LoVo (cell line): ENCODE measurements around the gene PRKAG3.
"Not testable (repeated sequence)": the region's sequence is repeated elsewhere in the genome, so short reads cannot be mapped to it uniquely, and the experiment has no call there.

ENCODE experiments used
- DNase-seq: peaks from one replicate; pipeline ENCODE4 v3.0.0-alpha.2; 2016; ENCODE audit warnings: low spot score

The PRKAG3 gene

DNA sequence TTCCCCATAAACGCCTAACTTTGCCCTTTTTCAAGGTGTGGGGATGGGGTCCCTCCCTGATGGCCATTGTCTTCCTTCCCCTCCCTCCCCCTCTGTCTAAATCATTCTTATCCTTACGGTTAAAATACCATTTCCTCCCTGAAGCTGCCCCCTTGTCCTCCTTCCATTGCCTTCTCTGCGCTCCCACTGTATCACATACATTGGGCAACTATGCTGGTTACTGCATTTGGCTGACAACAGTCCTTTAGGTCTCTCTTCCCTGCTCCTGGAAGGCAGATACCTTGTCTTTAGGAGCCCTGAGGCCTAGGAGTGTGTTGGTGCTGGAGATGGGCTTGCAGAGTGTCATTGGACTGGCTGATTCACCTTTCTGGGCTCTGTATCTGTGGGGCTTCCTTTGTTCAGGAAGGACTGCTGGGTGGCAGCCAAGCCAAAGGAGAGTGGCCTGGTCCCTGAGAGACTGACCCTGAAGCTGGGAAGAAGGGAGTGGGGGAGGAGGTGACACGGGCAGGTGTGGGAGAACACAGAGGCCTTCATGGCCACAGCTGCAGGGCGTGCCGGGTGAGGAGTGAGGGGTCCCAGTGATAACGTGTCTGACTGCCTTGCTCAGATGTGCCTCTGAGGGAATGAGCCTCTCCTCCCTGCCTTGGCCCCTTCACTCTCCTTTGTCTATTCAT, 30.2 kb upstream of the PRKAG3 start:
- DNase-seq = no peak

DNA sequence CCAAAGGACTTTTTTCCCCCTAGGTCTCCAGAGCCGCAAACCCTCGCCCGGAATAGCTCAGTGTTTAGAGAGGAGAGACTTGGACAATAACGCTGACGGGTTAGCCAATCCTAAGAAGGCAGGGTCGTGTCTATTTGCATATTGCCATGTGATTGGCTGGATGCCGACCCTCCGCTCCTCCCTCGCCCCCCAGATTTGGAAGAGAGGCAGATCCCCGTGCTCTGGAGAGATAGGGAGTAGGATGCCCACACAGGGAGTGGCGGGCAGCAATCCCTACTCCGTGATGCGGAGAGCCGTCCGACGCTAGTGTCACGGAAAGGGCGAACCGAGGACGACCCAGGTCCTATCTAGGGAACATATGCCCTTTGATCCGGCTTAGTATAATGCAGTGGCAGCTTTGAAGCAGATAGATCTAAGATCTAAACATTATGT, 29.4 kb upstream of the PRKAG3 start:
- peak; percentile 69 for DNase-seq

DNA sequence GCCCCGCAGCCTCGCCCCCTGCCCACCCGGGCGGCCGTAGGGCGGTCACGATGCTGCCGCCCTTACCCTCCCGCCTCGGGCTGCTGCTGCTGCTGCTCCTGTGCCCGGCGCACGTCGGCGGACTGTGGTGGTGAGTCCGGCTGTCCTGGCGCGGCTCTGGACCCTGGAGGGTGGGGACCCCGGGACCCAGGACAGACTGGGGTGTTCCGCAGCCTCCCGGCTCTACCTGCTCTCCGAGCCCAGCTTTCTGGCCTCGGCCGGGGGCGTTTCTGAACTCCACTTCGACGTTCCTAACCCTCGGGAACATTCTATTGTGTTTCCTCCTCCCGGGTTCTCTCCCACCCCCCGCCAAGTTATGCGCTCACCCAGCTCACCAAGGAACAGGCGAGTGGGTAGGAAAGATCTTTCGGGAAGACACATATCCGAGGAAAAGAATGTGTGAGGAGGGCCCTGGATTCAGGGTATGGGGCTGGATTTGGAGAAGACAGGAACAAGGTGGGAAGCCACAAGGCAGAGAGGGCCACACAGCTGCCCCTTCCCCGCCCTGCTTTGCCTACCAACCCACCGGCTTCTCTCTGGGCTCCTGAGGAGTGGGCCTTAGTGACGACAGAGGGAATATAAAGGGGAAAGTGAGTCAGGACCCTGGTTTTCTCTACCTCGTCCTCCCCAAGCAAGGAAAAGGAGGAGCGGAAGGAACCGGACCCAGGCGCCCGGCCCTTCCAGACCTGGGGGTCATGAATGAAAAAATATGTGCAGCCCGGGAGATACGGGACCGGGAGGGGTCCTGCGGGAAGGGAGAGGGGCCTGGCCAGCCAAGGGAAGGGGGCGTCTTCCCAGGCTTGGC, 28.6 kb upstream of the PRKAG3 start:
- no peak for DNase-seq

DNA sequence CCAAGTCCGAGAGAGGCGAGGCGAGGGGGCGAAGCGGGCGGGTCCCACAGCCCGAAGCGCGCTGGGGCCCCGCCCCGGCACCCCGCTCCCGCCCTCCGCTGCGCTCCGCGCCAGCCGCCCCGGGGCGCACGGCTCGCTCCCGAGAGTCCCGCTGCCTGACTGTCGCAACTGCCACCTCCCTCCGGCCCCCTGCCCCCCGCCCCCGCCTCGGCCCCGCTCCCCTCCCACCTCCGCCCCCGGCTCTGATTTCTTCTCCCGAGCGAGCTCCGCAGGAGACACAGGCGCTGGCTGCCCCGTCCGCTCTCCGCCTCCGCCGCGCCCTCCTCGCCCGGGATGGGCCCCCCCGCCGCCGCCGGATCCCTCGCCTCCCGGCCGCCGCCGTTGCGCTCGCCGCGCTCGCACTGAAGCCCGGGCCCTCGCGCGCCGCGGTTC, 28.0 kb upstream of the PRKAG3 start, which contains the start of gene WNT6:
Gene WNT6 (plus strand): TSS at position 250 of the 432 bp plus-strand sequence. CDS start 233 bp downstream, outside the sequence.
- no peak for DNase-seq

DNA sequence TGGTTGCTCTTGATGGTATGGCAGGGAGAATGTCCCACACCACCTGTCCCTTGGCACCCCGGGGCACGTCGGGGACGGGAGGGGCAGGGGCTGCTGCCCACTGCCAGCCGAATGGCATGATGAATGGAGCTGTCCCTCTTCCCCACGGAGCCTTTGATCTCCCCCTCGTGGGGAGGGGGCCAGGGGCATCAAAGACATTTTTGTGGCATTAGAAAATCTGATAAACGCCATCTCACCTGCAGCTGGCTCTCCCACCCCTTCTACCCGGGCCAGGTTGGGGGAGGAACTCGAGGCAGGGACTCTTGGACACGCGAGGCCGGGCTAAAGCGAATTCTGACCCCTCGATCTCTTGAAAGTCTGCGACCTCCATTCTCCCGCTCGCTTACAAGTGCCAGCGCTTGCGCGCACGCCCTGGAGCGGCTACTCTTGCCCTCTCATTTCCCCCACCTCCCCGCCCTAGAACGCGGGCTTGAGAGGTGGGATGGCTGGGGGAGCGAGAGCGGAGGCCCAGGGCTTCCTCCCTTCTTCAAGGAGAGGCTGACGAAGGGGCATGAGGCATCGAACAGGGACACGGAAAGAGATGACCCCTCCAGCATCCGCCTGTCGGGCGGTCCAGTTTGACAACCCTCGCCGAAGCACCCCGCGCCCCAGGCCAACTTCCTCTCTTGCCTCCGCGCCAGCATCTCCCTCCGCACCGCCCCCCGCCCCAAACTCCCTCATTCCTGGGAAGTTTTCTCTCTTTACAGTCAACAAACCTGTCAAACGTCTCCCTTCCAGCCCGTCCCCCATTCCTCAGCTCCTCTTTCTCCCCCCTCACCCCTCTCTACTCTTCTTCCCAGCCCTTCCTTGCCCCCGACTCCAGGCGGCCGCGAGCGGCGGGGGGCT, 27.3 kb upstream of the PRKAG3 start:
- DNase-seq = no peak

DNA sequence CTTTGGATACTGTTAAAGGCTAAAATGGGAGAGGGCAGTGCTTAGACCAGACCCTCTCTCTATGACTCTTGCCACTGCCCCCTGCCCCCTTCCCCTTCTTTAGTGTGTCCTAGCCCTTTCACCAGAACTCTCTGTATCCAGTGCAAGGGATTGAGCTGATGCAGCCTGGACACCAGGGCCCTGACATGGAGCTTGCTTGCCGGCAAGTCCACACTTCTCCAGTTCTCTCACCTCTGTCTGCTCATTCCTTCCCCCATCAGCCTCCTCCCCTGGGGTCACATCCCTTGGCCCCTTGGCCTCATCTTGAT, 26.5 kb upstream of the PRKAG3 start:
- DNase-seq = no peak

DNA sequence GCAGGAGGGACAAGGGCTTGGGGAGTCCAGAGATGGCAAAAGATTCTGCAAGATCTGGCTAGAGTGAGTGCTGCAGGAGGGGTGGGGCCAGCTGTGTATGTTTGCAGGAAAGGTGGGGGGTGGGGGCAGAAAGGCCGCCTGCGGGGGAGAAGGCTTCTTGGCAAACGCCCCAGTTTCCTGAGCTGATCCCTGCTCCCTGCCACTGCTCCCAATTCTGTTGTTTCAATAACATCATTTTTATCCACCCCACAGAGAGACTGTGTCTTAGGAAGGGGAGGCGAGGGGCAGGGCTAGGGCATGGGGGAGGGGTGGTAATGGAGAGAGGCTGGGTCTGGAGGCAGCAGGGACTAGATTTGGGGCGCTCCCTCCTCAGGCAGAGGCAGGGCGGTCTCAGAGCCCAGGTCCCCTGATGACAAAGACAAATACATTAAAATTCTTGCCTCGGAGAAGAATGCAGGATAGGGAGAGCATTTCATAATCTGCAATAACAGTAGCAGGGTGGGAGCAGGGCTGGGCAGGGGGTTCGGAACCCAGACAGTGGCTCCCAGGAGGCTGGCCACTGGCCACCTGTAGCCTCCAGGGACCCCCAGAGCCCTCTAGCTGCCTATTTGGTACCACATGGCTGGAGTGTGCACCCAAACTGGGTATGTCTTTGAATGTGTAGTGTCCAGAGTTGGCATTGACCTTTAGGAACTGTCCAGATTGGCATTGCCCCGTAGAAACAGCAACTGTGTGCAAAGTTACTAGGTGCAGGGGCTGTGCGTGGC, 26.0 kb upstream of the PRKAG3 start:
- DNase-seq = no peak

DNA sequence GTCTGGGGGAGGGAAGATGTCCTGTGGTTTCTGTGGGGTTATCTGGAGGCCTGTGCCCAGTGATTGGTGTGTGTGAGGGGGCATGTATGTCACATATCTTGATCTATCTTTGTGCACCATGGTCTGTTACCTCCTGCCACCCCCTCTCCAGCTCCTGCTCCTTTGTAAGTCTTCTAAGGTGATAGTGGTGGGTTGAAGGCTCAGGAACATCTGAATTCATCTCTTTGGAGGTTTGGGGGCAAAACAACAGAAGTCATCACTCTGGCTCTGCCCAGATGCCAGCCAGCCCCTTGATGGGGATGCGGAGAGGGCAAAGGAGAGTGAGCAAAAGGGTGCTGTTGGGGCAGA, 25.3 kb upstream of the PRKAG3 start:
- DNase-seq = no peak

DNA sequence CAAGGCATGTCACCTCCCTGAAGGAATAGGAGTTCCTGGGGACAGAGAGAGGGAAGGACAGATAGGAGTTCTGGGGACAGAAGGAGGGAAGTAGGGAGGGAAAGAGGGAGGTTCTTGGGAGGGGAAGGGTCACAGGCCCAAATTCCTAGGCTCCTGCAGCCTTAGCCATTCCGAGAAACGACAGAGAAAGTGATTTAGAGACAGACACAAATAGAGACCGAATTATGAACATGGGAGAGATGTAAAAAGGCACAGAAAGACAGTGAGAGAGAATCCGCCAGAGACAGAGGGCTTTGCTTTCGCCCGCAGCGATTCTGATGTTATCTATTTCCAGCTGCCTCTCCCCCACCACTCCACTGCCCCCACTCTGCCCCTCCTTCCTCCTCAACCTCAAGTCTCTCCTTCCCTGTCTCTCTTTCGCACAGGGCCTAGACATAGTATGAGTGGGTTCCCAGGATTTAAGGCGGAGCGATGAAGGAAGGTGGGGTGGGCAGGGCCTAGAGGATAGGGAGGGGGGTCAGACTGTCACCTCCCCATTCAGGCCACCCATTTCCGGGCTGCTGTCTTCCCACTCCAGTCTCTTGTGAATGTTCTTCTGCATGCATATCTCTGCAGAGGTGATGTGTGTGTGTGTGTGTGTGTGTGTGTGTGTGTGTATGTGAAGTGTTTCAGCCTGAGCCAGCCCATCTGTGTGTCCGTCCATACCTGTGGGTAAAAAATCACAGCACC, 24.7 kb upstream of the PRKAG3 start:
- no peak for DNase-seq

DNA sequence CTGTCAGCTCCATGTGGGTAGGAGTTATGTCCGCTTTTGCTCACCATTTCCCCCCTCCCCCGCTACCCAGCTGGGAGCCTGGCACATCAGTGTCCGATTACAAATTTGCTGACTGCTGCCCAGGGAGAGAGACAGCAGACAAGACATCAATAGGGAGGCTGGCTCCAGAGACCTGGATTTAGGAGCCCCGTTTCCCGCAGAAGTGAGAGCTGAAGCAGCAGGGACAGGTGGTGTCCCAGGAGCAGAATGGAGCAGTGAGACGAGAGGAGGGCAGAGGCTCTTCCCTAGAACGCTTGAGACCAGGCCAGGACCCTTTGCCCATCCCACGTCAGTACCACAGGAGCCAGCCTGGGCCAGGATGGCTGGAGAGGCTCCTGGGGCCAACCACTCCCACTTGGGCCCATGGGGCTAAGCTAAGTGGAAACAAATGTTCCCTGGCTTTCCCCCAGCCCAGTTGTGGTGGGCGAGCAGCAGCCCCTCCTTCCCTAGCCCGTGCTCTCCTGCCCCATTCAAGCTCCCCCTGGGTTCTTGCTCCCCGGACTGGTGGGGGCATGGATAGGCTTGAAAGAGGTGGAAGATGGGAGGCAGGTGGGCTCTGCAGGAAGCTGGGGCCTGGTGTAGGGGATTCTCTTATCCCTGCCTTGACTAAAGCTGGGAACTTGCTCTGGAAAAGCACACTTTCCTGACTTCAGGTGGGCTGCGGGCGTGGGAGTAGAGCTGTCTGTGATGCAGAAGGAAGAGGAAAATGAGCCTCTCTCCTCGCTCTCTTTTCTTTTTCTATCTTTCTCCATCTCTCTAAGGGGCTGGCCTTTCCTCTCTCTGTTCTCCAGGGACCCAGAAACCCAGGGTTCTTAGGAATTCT, 23.9 kb upstream of the PRKAG3 start:
- no peak for DNase-seq

DNA sequence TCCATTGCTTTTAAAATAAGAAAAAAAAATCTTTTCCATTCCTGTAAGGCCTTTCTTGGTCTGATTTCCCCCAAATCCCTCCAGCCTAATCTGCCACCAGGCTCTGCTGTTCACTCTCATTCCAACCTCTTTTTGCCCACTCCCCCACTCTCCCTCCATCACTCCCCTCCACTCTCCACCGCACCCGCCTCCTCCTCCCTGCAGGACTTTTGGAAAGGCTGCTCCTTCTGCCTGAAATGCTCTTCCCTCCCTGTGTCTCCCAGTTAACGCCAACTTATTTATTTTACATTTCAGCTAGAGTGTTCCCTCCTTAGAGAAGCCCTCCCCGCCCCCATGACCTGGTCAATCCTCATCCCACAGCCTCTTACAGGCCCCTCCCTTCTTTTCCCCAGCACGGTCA, 23.3 kb upstream of the PRKAG3 start:
- no peak for DNase-seq

DNA sequence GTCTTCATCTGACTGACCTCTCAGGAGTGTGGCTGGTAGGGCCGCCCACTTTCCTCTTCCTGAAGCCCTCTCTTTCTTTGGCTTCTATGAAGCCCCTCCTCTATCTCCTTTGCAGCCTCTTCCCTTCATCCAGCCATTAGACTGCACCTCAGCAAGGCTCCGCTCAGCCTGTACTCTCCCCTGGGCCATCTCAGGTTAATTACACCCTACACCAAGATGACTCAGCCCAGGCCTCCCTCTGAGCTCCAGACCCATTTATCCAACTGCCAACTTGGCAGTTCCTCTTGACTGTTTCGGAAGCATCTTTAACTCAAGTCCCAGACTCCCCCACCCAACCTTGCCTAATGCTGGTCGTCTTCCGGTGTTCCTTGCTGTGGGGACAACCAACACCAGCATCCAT, 22.2 kb upstream of the PRKAG3 start:
- peak; percentile 21 for DNase-seq

DNA sequence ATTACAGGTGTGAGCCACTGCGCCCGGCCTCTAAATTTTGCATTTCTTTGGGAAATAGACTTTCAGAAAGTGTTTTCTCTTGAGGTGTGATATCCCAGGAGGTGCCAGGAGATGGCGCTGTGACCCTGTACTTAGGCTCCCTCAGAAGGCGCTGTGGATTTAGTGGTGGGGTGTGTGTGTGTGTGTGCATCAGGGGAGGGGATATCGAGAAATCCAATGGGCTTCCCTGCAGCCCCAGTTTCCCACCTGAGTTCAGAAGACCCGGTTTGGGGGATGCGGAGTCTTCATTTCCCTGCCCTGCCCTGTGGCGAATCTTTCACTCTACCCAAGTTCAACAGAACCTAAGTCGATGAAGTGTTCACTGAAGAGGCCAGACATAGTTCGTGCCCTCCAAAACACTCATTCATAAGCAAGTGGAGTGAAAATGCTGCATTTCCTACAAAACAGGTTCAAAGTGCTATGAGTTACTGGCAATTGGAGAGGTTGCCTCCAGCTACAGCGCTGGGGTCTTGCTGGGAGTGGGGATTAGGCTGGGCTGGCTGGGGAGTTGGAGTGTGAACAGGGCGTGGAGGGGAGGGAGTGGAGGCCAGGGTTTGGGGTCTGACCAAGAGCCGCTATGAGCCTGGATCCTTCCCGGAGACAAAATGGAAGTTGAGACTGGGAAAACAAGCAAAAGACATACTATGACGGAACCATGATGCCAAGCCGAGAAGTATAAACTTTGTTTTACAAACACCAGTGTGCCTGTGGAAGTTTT, 21.5 kb upstream of the PRKAG3 start:
- DNase-seq = peak; percentile 55

DNA sequence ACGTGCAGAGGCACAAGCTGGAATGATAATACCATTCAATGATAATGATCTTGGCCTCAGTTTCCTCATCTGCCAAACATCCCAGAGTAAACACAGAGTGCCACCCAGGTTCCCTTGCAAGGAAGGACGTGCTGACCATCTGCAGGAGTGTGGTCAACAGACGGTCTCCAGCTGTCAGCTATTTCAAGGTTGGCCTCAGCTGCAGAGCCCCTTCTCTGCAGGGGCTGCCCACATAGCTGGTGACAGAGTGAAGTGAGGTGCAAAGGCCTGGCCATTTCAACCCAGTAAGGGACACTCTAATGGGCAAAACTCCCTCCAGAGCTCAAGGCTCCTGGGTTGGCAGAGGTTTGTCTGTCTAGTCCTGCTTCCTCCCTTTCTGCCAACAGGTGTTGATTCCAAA, 19.7 kb upstream of the PRKAG3 start:
- no peak for DNase-seq

DNA sequence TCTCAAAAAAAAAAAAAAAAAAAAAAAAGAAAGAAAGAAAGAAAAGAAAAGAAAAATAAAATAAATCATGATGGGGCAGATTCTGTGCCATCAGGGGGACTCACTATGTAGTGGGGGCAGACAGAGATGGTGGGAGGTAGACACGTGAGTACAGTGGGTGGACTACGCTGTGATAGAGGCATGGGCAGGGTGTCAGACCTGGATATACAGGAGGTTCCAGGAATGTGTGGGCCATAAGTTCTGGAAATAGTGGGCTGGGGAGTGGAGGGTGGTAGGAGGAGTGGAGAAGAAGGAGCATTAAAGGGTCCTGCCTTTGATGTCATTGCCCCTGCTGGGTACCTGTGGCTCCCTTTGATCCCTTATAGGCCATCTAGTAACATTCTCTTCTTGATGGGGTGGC, 19.2 kb upstream of the PRKAG3 start:
- DNase-seq = no peak

DNA sequence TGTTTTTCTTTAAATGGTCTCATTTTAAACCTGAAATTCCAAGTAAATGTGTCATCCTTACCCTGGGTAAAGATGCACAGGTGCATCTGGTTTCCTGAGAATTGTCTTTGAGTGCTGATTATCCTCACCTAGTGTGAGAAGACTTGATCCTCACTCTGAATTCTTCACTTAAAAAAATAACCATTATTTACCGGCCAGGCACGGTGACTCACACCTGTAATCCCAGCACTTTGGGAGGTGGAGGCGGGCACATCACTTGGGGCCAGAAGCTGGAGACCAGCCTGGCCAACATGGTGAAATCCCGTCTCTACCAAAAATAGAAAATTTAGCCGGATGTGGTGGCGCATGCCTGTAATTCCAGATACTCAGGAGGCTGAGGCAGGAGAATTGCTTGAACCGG, 18.1 kb upstream of the PRKAG3 start:
- peak; percentile 11 for DNase-seq

DNA sequence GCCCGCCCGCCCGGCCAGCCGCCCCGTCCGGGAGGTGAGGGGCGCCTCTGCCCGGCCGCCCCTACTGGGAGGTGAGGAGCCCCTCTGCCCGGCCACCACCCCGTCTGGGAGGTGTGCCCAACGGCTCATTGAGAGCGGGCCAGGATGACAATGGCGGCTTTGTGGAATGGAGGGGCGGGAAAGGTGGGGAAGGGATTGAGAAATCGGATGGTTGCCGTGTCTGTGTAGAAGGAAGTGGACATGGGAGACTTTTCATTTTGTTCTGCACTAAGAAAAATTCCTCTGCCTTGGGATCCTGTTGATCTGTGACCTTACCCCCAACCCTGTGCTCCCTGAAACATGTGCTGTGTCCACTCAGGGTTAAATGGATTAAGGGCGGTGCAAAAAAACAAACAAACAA, 15.4 kb upstream of the PRKAG3 start:
- DNase-seq = not testable (repeated sequence)

DNA sequence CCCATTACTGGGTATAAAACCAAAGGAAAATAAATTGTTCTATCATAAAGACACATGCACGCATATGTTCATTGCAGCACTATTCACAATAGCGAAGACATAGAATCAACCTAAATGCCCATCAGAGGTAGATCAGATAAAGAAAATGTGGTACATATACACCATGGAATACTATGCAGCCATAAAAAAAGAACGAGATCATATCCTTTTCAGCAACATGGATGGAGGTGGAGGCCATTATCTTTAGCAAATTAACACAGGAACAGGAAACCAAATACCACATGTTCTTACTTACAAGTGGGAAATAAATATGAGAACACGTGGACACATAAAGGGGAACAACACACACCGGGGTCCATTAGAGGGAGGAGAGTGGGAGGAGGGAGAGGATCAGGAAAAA, 12.7 kb upstream of the PRKAG3 start:
- not testable (repeated sequence) for DNase-seq

DNA sequence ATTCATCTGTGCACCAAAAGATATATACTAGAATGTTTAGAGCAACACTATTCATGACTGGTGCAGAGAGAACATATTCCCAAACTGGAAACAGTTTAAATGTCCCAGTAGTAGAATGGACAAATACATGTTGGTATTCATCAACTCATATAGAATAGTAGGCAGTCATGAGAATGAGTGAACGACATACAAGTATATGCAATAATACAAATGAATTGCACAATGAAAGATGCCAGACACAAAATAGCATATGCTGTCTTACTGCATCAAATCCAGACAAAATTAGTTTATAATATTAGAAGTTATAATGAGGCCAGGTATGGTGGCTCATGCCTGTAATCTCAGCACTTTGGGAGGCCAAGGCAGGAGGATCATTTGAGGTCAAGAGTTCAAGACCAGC, 8.3 kb upstream of the PRKAG3 start:
- no peak for DNase-seq

DNA sequence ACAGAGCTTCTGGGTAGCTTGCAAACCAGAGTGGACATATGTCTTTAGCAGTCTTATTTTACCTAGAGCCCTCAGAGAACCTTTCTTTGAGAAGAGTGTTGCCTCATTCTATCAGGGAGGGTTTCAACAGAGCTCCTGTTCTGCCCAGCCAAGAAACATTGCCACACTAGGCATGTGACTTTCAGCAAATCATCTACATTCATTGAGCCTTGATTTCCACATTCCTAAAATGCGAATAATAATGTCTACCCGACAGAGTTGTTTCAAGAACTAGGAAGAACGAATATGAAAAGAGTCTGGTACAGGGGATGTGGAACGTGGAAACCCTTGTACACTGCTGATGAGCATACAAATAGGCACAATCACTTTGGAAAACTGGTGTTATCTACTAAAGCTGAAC, 7.8 kb upstream of the PRKAG3 start:
- no peak for DNase-seq
